Keratinocyte (primary cell): ENCODE results near the gene PIP4K2A.

ENCODE experiments used
- CTCF ChIP-seq, 3 experiments: IDR thresholded peaks in 1 of 3; conservative IDR thresholded peaks in 1 of 3; optimal IDR thresholded peaks in 1 of 3; 2 replicates in 2 of 3; 3 replicates in 1 of 3; pipeline versions ENCODE3 to v1.5.1; 2011; ENCODE audit warnings: low read length in 3 of 3, mild to moderate bottlenecking in 3 of 3, moderate library complexity in 2 of 3, control low read depth in 1 of 3, inconsistent platforms in 1 of 3; ENCODE audit not compliant: insufficient read depth in 2 of 3; ENCODE audit errors: extremely low read depth in 1 of 3
- EZH2 ChIP-seq: IDR thresholded peaks from one replicate; pipeline ENCODE4 v1.6.1; 2012; ENCODE audit warnings: inconsistent platforms, mild to moderate bottlenecking, low read length, moderate library complexity

- no peak for TF ChIP-seq EZH2
- TF ChIP-seq CTCF (optimal IDR thresholded peaks at IDR 0.05 in 1 of 3, IDR thresholded peaks at IDR 0.05 in 1 of 3, conservative IDR thresholded peaks at IDR 0.05 in 1 of 3; ENCODE audit: extremely low read depth in 1 of 3, insufficient read depth in 2 of 3, low read length in 3 of 3), result no peak
Measured at GRCh38 chr10:22657566-22658225, 56.7 kb downstream of the PIP4K2A start.
